Astrocyte of the hippocampus (primary cell): Measurements from ENCODE around the gene UPB1.

Source experiments
- DNase-seq: peaks from one replicate; pipeline ENCODE4 v3.0.0; 2011; ENCODE audit warnings: low read depth, low spot score

Gene UPB1

GRCh38 chr22:24503843-24504338, 8.8 kb downstream of the UPB1 start:
- DNase-seq, result no peak

- no peak for DNase-seq
Measured at GRCh38 chr22:24504540-24504939, 9.4 kb downstream of the UPB1 start.

GRCh38 chr22:24504956-24505736, 10.0 kb downstream of the UPB1 start:
- DNase-seq, result no peak

- peak; percentile 41 for DNase-seq
Measured at GRCh38 chr22:24506802-24507438, 11.8 kb downstream of the UPB1 start.

GRCh38 chr22:24507716-24508115, 12.6 kb downstream of the UPB1 start:
- no peak for DNase-seq

- no peak for DNase-seq
Measured at GRCh38 chr22:24510637-24511625, 15.8 kb downstream of the UPB1 start.

GRCh38 chr22:24512043-24512442, 16.9 kb downstream of the UPB1 start:
- DNase-seq, result no peak

GRCh38 chr22:24513378-24514240, 18.5 kb downstream of the UPB1 start:
- DNase-seq, result no peak

- DNase-seq, result no peak
Measured at GRCh38 chr22:24514241-24515026, 19.3 kb downstream of the UPB1 start.

GRCh38 chr22:24515027-24515338, 19.9 kb downstream of the UPB1 start:
- DNase-seq, result no peak

- peak; percentile 95 for DNase-seq
Measured at GRCh38 chr22:24516301-24516737, 21.2 kb downstream of the UPB1 start.

GRCh38 chr22:24517446-24517845, 22.3 kb downstream of the UPB1 start:
- no peak for DNase-seq

GRCh38 chr22:24518228-24518627, 23.1 kb downstream of the UPB1 start:
- no peak for DNase-seq

- DNase-seq, result no peak
Measured at GRCh38 chr22:24518771-24519485, 23.8 kb downstream of the UPB1 start.

- no peak for DNase-seq
Measured at GRCh38 chr22:24519496-24519895, 24.4 kb downstream of the UPB1 start.

GRCh38 chr22:24521791-24522245, 26.7 kb downstream of the UPB1 start:
- peak; percentile 79 for DNase-seq

- DNase-seq, result peak; percentile 48
Measured at GRCh38 chr22:24523873-24524272, 28.7 kb downstream of the UPB1 start.

- peak; percentile 70 for DNase-seq
Measured at GRCh38 chr22:24525416-24526037, 30.4 kb downstream of the UPB1 start.

GRCh38 chr22:24526191-24526590, 31.1 kb downstream of the UPB1 start:
- no peak for DNase-seq
